Activated CD4-positive, alpha-beta T cell treated with anti-CD3 and anti-CD28 coated beads, Interleukin-2, amount 10 ng/mL, durations not matched to agents 24 days and 14 days (primary cell): ENCODE data around the gene ARPC3. TPM values are rescaled to one million over a fixed set of nuclear protein-coding genes. Genes with fewer than 3 reads are reported as not detected.
"Not testable (repeated sequence)": the region's sequence is repeated elsewhere in the genome, so short reads cannot be mapped to it uniquely, and the experiment has no call there.

Source experiments
- DNase-seq: peaks from one replicate; pipeline ENCODE4 v3.0.0; 2022
- H3K27ac Mint-ChIP-seq: one replicate; pipeline ENCODE4 v1.8.0; 2022; ENCODE audit warnings: mild to moderate bottlenecking, mixed read lengths
- H3K27me3 Mint-ChIP-seq: one replicate; pipeline ENCODE4 v1.8.0; 2022; ENCODE audit warnings: mixed read lengths
- H3K36me3 Mint-ChIP-seq: one replicate; pipeline ENCODE4 v1.8.0; 2022; ENCODE audit warnings: low read depth, mild to moderate bottlenecking, mixed read lengths
- H3K4me1 Mint-ChIP-seq: one replicate; pipeline ENCODE4 v1.8.0; 2021; ENCODE audit warnings: mixed read lengths
- H3K4me3 Mint-ChIP-seq: one replicate; pipeline ENCODE4 v1.8.0; 2022; ENCODE audit warnings: mild to moderate bottlenecking, moderate library complexity, mixed read lengths
- H3K9me3 Mint-ChIP-seq: one replicate; pipeline ENCODE4 v1.8.0; 2021; ENCODE audit warnings: mixed read lengths
- intact Hi-C: fragments of 100-400 bp; cut with micrococcal nuclease; formaldehyde crosslinking; loops from one replicate; pipeline ENCODE4 v1.15.1; 2023
- total RNA-seq: library from RNA; stranded (reverse); gene quantifications from 2 replicates; pipeline ENCODE4 v1.2.3, GENCODE V29; 2022

ARPC3 gene
- total RNA-seq, 1 donor from 2014 or later: 300 TPM

DNA sequence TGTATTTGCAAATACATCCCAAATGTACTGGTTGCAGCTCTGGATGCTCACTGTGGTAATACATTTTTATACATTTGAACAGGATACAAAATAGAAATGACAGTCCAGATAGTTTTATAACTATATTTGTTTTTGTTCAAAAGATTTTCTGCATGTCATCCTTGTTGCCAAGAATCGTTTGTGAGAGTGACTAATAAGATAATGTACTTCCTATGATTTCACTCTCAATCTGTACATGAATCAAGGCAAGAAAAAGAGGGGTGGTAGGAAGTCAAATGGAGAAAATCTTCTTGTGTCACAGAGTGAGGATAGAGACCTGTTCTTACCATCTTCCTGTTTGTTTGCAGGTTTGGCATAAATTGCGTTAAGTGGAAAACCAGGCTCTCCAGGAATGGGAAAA is 13.9 kb downstream of the ARPC3 start:
- Mint-ChIP-seq H3K36me3 (peaks cover 46% of the 10 kb centered on the region), H3K27me3 (no peaks in the 10 kb centered on the region), H3K4me3 (no peak overlapping the region), H3K9me3 (no peaks in the 10 kb centered on the region), H3K27ac (no peak overlapping the region), H3K4me1 (peaks cover 5% of the 10 kb centered on the region)
- no peak for DNase-seq
- intact Hi-C loops: no loop called here

DNA sequence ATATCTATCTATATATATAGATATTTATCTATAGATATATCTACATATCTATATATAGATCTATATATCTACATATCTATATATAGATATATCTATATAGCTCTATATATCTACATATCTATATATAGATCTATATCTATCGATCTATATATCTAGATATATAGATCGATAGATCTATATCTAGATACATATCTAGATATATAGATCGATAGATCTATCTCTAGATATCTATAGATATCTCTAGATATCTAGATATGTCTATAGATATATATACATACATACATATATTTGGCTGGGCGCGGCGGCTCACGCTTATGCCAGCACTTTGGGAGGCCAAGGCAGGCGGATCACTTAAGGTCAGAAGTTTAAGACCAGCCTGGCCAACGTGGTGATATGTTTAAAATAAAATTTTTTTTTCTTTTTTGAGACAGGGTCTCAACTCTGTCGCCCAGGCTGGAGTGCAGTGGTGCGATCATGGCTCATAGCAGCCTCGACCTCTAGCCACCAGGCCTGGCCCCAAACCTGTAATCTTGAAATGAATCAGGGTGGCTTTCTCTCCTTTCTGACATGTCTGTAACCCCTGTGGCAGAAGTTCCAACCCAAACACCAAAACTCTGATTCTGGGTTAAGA is 18.1 kb downstream of the ARPC3 start:
- Mint-ChIP-seq H3K9me3 (no peaks in the 10 kb centered on the region), H3K36me3 (peaks cover 23% of the 10 kb centered on the region), H3K4me1 (peaks cover 7% of the 10 kb centered on the region), H3K27ac (no peak overlapping the region), H3K27me3 (peaks cover 3% of the 10 kb centered on the region), H3K4me3 (peak overlapping the region; percentile 94)
- intact Hi-C loops: loop anchor here (1.0 to 2.0 kb wide), 4 partner anchors 19 to 332 kb away; partner anchors contain the start of gene ARPC3
- peak; percentile 66 for DNase-seq

DNA sequence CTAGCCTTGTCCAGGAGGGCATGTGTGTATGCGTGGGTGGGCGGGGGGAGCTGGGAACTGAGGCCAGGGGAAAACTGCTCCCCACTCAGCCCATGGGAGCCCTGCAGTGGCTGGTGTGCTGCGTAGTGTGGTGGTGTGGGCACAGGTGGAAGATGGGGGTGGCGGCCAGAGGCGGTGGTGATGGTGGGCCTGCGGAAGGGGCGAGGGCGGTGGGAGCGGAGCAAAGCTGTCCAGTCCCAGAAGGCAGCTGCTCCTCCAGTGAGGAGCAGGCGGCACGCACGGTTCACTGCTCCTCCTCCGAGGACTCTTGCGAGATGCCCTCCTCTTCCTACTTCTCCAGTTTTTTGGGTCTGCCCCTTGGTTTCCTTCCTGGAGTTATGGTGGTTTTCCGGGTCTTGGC is 20.5 kb downstream of the ARPC3 start:
- intact Hi-C loops: loop anchor here (2.0 kb wide), 1 partner anchor 21 kb away; the partner anchor contains the start of gene ARPC3
- DNase-seq, H3K9me3 Mint-ChIP-seq, H3K27me3 Mint-ChIP-seq, H3K36me3 Mint-ChIP-seq, H3K4me3 Mint-ChIP-seq, H3K4me1 Mint-ChIP-seq, H3K27ac Mint-ChIP-seq: not testable (repeated sequence)

DNA sequence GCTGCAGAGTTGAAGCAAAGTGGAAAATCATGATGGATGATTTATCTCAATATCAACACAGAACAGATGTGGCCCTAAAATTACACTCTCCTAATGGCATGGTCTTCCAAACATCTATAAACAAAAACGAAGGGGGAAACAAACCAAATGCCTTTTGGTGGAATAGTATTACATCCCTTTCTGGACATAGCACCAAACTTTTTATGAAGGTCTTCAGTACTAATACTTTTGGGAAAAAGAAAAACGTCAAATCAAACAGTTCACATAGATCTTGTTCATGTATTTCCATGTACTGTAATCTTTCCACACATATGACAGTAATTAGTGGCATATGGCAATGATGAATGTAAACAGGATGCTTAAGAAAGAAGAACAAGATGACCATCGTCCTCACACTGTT is 23.7 kb downstream of the ARPC3 start:
- H3K27ac Mint-ChIP-seq: no peak overlapping the region
- peaks cover 4% of the 10 kb centered on the region for H3K4me1 Mint-ChIP-seq
- no peak for DNase-seq
- no peaks in the 10 kb centered on the region for H3K9me3 Mint-ChIP-seq
- no peak overlapping the region for H3K4me3 Mint-ChIP-seq
- H3K36me3 Mint-ChIP-seq: no peaks in the 10 kb centered on the region
- peaks cover 22% of the 10 kb centered on the region for H3K27me3 Mint-ChIP-seq
- intact Hi-C loops: no loop called here

DNA sequence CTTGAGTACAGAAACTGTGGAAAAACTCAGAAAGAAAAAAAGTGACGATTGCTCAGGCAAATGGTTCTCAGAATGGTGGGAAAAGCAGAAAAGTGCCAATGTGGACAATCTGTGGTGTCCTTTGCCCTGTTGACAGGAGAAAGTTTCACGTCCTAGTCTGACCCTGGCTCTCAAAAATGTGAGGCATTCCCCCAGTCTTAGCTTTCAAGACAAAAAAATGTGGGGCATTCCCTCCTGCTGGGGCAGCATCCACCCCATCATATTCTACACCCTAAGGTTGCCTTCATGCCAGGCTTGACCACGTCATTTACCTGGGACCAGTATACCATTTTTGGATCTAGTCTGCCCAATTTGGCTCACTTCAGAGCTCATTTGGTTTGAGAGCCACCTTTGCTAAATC is 25.9 kb downstream of the ARPC3 start:
- Mint-ChIP-seq H3K9me3 (no peaks in the 10 kb centered on the region), H3K4me1 (no peaks in the 10 kb centered on the region), H3K27ac (no peak overlapping the region), H3K36me3 (no peaks in the 10 kb centered on the region), H3K4me3 (no peak overlapping the region), H3K27me3 (peaks cover 29% of the 10 kb centered on the region)
- no peak for DNase-seq
- intact Hi-C loops: no loop called here

DNA sequence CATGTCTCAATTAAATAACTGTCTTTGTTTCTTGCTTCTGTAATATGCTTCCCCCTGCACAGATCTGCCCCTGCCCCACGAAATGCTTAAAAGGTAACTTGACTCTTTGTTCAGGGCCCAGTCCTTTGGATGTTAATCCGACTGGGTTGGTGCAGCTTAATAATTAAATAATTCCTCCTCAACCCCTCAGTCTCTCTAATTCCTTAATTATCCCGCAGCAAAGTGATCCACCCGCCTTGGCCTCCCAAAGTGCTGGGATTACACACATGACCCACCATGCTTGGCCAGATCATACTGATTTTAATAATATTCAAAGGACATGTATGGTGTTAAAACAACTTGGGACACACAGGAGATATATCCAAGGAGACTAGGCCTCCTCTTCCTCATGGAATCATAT is 28.4 kb downstream of the ARPC3 start:
- no peaks in the 10 kb centered on the region for H3K36me3 Mint-ChIP-seq
- H3K4me1 Mint-ChIP-seq: no peaks in the 10 kb centered on the region
- intact Hi-C loops: no loop called here

DNA sequence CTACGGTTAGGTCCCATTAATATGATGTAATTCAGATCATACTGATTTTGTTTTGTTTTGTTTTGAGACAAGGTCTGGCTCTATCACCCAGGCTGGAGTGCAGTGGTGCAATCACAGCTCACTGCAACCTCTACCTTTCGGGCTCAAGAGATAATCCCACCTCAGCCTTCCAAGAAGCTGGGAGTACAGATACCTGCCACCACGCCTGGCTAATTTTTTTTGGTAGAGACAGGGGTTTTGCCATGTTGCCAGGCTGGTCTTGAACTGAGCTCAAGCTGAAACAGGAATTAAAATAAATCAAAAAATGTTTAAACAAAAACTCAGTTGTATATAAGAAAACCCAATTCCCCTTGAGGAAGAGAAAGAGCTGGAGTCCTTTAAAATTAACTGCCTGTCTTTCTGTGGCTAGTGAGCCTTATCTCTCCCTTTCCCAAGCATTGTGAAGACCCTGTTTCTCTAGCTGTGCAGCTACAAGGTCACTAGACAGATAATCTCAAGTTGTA is 28.9 kb downstream of the ARPC3 start:
- H3K9me3 Mint-ChIP-seq: no peaks in the 10 kb centered on the region
- no peaks in the 10 kb centered on the region for H3K4me1 Mint-ChIP-seq
- DNase-seq: no peak
- H3K36me3 Mint-ChIP-seq: no peaks in the 10 kb centered on the region
- intact Hi-C loops: no loop called here
- H3K27ac Mint-ChIP-seq: no peak overlapping the region
- no peak overlapping the region for H3K4me3 Mint-ChIP-seq
- peaks cover 33% of the 10 kb centered on the region for H3K27me3 Mint-ChIP-seq

More for the DNA sequence above, 28.4 kb downstream of the ARPC3 start:
- no peak for DNase-seq
- no peaks in the 10 kb centered on the region for H3K9me3 Mint-ChIP-seq
- H3K27me3 Mint-ChIP-seq: peaks cover 33% of the 10 kb centered on the region
- no peak overlapping the region for H3K4me3 Mint-ChIP-seq
- H3K27ac Mint-ChIP-seq: no peak overlapping the region

DNA sequence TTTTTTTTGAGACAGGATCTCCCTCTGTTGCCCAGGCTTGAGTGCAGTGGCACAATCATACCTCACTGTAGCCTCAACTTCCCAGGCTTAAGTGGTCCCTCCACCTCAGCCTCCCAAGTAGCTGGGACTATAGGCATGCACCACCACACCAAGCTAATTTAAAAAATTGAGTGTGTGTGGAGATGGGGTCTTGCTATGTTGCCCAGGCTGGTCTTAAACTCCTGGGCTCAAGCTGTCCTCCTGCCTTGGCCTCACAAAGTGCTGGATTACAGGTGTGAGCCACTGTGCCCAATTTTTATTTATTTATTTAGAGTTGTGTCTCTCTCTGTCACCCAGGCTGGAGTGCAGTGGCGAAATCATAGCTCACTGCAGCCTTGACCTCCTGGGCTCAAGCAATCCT is 29.5 kb downstream of the ARPC3 start:
- H3K4me3 Mint-ChIP-seq, H3K27ac Mint-ChIP-seq, H3K9me3 Mint-ChIP-seq, H3K36me3 Mint-ChIP-seq, intact Hi-C loops, H3K4me1 Mint-ChIP-seq, DNase-seq: not testable (repeated sequence)
- peaks cover 33% of the 10 kb centered on the region for H3K27me3 Mint-ChIP-seq

DNA sequence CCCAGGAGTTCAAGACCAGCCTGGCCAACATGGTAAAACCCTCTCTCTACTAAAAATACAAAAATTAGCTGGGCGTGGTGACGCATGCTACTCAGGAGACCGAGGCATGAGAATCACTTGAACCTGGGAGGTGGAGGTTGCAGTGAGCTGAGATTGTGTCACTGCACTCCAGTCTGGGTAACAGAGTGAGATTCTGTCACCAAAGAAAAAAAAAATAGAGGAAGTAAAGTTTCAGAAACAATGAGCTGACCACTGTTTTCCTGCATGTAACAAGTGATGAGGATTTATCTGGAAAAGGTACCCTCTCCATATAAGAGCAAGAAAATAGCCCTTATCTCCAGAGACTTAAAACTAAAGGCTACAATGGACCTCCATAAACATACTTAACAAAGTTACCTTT is 33.0 kb downstream of the ARPC3 start:
- H3K36me3 Mint-ChIP-seq, H3K4me3 Mint-ChIP-seq, DNase-seq, H3K27ac Mint-ChIP-seq, H3K9me3 Mint-ChIP-seq, H3K4me1 Mint-ChIP-seq, intact Hi-C loops: not testable (repeated sequence)
- H3K27me3 Mint-ChIP-seq: peaks cover 19% of the 10 kb centered on the region

DNA sequence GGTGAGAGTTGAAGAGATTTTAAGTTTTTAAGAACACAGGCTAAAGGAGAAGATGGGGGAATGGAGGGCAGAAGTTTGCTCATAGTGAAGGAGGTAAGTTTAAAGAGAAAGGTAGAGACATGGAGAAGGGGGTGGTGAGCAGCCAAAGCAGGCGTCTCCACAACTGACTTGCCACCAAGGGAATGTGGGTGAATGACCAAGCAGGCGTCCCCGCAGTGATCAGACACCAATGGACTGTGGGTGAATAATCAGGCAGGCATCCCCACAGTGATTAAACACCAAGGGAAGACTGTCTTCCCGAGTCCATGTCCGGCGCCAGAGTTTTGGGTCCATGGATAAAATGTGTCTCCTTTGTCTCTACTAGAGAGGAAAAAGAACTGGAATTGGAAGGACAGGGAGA is 40.1 kb downstream of the ARPC3 start:
- H3K9me3 Mint-ChIP-seq, intact Hi-C loops, H3K27ac Mint-ChIP-seq, H3K4me1 Mint-ChIP-seq, DNase-seq, H3K36me3 Mint-ChIP-seq, H3K4me3 Mint-ChIP-seq, H3K27me3 Mint-ChIP-seq: not testable (repeated sequence)

DNA sequence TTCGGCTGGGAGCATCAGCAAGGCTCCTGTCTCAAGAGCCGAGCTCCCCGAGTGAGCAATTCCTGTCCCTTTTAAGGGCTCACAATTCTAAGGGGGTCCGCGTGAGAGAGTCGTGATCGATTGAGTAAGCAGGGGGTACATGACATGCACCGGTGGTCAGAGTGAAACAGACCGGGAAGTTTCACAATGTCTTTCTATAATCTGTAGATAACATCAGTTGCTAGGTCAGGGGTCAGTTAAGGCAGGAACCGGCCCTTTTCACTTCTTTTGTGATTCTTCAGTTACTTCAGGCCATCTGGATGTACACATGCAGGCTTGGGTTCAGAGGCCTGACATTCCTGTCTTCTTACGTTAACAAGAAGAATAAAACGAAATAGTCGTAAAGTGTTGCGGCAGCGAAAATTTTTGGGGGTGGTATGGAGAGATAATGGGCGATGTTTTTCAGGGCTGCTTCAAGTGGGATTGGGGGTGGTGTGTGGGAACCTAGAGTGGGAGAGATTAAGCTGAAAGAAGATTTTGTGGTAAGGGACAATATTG is 44.9 kb downstream of the ARPC3 start:
- H3K9me3 Mint-ChIP-seq, DNase-seq, H3K27ac Mint-ChIP-seq, H3K27me3 Mint-ChIP-seq, intact Hi-C loops, H3K4me3 Mint-ChIP-seq: not testable (repeated sequence)
- Mint-ChIP-seq H3K4me1 (peaks cover 11% of the 10 kb centered on the region), H3K36me3 (peaks cover 16% of the 10 kb centered on the region)

DNA sequence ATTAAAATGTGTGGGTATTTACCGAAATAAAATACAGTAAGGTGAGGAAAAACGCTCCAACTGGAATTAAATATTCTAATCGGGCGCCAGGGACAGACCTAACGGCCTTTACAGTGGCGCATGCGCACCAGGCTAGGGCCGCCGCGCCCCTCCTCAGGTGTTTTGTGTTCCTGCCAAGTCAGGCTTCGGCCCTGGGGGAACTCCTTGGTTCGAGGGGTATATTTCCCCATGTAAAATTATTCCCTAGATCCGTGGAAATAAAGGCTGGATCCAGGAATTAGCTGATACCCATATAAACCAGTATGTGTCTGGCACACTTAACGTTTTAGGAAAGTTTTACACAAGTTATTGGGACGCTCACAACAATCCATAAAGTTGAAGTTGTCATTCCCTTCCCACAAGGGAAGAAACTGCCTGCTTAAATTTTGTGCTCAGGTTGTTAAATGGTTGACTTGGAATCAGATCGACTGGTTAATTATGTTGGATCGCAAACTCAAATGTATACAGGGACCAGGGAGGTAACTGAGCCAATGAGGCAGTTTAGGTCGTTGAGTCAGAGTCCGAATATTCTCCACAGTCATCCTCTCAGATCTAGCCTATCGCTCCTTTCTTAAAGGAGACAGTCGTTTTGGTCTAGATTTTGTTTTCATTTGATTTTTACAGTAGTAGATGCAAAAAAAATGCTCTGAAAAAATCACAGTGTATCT is 46.0 kb downstream of the ARPC3 start:
- H3K4me3 Mint-ChIP-seq: peak overlapping the region; percentile 99
- H3K36me3 Mint-ChIP-seq: peaks cover 22% of the 10 kb centered on the region
- H3K9me3 Mint-ChIP-seq: no peaks in the 10 kb centered on the region
- H3K27me3 Mint-ChIP-seq: no peaks in the 10 kb centered on the region
- peaks cover 15% of the 10 kb centered on the region for H3K4me1 Mint-ChIP-seq
- intact Hi-C loops: loop anchor here (1.0 to 5.0 kb wide), 2 partner anchors 27 to 98 kb away; partner anchors contain the start of genes RAD9B and VPS29
- H3K27ac Mint-ChIP-seq: peak overlapping the region; percentile 98
- DNase-seq: peak; percentile 94

DNA sequence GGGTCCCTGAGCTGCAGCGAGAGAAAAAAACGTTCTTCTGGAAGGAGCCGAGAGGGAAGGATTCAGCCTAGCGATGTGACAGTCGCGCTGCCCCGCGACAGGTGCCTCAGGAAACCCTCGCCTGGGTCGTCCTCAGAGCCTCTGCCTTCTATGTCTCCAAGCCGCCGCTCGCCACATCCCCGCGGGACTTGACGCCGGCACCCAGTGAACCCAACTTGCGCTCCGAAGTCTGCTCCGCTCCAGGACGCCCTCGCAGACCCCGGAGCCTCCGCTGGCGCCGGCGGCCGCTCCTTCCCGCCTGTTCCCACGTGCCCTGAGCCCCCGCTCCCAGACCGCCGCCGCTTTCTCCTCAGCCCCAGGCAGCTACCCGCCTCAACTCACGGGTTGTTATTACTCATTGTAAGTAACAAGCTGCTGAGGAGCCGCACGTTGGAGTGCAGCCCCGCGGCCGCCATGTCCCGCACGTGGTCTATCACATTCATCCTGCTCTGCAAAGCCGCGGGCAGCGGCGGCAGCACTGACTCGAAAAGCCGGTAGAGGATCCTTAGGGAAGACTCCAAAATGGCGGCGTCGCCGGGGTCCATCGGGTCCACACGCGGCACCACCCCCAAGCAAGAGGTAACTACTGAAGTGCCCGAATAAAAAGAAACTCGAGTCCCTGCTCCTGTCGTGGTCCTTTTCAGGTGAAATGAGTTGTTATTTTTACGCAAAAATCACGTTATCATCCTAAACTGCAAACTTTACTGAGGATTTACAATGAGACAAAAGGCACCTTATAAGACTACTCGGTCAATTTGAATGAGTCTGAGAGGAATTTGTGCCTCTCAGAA is 46.8 kb downstream of the ARPC3 start, which contains the start of gene ANAPC7:
ANAPC7 (minus strand) TSS at position 563 of the 830 bp plus-strand sequence; CDS start at position 482, 81 bp downstream.
- Mint-ChIP-seq H3K4me3 (peak within 1 kb of the TSS; percentile 99), H3K36me3 (peaks cover 22% of the 10 kb centered on the region), H3K27me3 (no peaks in the 10 kb centered on the region), H3K4me1 (peaks cover 15% of the 10 kb centered on the region), H3K9me3 (no peaks in the 10 kb centered on the region), H3K27ac (peak within 1 kb of the TSS; percentile 98)
- intact Hi-C loops: loop anchor here (5.0 kb wide), 1 partner anchor 99 kb away; the partner anchor contains the start of genes RAD9B and VPS29
- DNase-seq: peak; percentile 96
